GM23338 (cell line): Measurements from ENCODE around the gene ARHGEF37. TPM values are rescaled to one million over a fixed set of nuclear protein-coding genes. Genes with fewer than 3 reads are reported as not detected.

Source experiments
- ATAC-seq: fragments of 200-7000 bp; cut with Tn5 transposase; 3 replicates; pipeline ENCODE4 v1.9.1; 2020
- DNase-seq: peaks from one replicate; pipeline ENCODE4 v3.0.0-alpha.2; 2015; ENCODE audit warnings: low spot score
- H2AFZ ChIP-seq: fragments of 200-600 bp; sonication (generic); 2 replicates; pipeline ENCODE4 v1.8.0; 2016; ENCODE audit warnings: antibody characterized with exemption, mild to moderate bottlenecking, moderate library complexity
- H3F3A ChIP-seq: fragments of 200-600 bp; sonication (generic); replicated peaks from 2 replicates; pipeline ENCODE4 v1.8.0; 2017; ENCODE audit warnings: antibody characterized with exemption, mixed run types, low read depth
- H3K27ac ChIP-seq: fragments of 200-600 bp; sonication (generic); 2 replicates; pipeline ENCODE4 v1.6.1; 2016; ENCODE audit warnings: low read depth
- H3K27me3 ChIP-seq: fragments of 200-600 bp; sonication (generic); 2 replicates; pipeline ENCODE4 v1.8.0; 2016; ENCODE audit warnings: mild to moderate bottlenecking, mixed run types, moderate library complexity; ENCODE audit not compliant: insufficient read depth
- H3K36me3 ChIP-seq: fragments of 200-600 bp; sonication (generic); 2 replicates; pipeline ENCODE4 v1.8.0; 2016; ENCODE audit warnings: mild to moderate bottlenecking; ENCODE audit not compliant: insufficient read depth
- H3K4me1 ChIP-seq: fragments of 200-600 bp; sonication (generic); 2 replicates; pipeline ENCODE4 v1.8.0; 2016; ENCODE audit warnings: mild to moderate bottlenecking, moderate library complexity; ENCODE audit not compliant: insufficient read depth
- H3K4me2 ChIP-seq: fragments of 200-600 bp; sonication (generic); 2 replicates; pipeline ENCODE4 v1.7.1; 2017; ENCODE audit warnings: mixed run types
- H3K4me3 ChIP-seq: fragments of 200-600 bp; sonication (generic); 2 replicates; pipeline ENCODE4 v1.6.1; 2016; ENCODE audit warnings: mixed run types
- H3K79me2 ChIP-seq: fragments of 200-600 bp; sonication (generic); replicated peaks from 2 replicates; pipeline ENCODE4 v1.8.0; 2017; ENCODE audit warnings: mild to moderate bottlenecking; ENCODE audit not compliant: insufficient read depth
- H3K9me2 ChIP-seq: fragments of 200-600 bp; sonication (generic); 2 replicates; pipeline ENCODE4 v1.8.0; 2017; ENCODE audit not compliant: insufficient read depth
- H4K20me1 ChIP-seq: fragments of 200-600 bp; sonication (generic); replicated peaks from 2 replicates; pipeline ENCODE4 v1.8.0; 2017; ENCODE audit warnings: mild to moderate bottlenecking; ENCODE audit not compliant: insufficient read depth
- H3K27ac Mint-ChIP-seq: 2 replicates; pipeline ENCODE4 v1.8.0; 2020; ENCODE audit warnings: inconsistent platforms, mild to moderate bottlenecking, moderate library complexity, mixed read lengths
- H3K27me3 Mint-ChIP-seq: 3 replicates; pipeline ENCODE4 v1.8.0; 2022; ENCODE audit warnings: low read depth, mild to moderate bottlenecking, moderate library complexity, mixed read lengths, inconsistent platforms; ENCODE audit not compliant: insufficient read depth, poor library complexity
- H3K36me3 Mint-ChIP-seq: 3 replicates; pipeline ENCODE4 v1.8.0; 2021; ENCODE audit warnings: low read depth, mild to moderate bottlenecking, inconsistent platforms, moderate library complexity, mixed read lengths
- H3K4me1 Mint-ChIP-seq: 3 replicates; pipeline ENCODE4 v1.8.0; 2020; ENCODE audit warnings: mild to moderate bottlenecking, inconsistent platforms, mixed read lengths
- H3K4me3 Mint-ChIP-seq: 3 replicates; pipeline ENCODE4 v1.8.0; 2021; ENCODE audit warnings: moderate library complexity, mild to moderate bottlenecking, inconsistent platforms, mixed read lengths
- H3K9me3 Mint-ChIP-seq: 3 replicates; pipeline ENCODE4 v1.8.0; 2020; ENCODE audit warnings: moderate library complexity, mild to moderate bottlenecking, inconsistent platforms, mixed read lengths
- CREB1 ChIP-seq: fragments of 250-450 bp; sonication (Bioruptor Pico); IDR thresholded peaks from 2 replicates; pipeline ENCODE4 v1.5.0; 2020; ENCODE audit warnings: low read depth, mild to moderate bottlenecking, moderate library complexity
- EZH2 ChIP-seq: fragments of 200-600 bp; sonication (generic); IDR thresholded peaks from one replicate; pipeline ENCODE4 v1.8.0; 2017; ENCODE audit warnings: antibody characterized with exemption, mild to moderate bottlenecking, low read depth; ENCODE audit not compliant: unreplicated experiment
- EZH2phosphoT487 ChIP-seq: fragments of 200-600 bp; sonication (generic); IDR thresholded peaks from one replicate; pipeline ENCODE4 v1.8.1; 2018; ENCODE audit warnings: antibody characterized with exemption; ENCODE audit not compliant: unreplicated experiment
- JUNB ChIP-seq: IDR thresholded peaks from one replicate; pipeline ENCODE4 v1.6.1; 2016; ENCODE audit warnings: antibody characterized with exemption; ENCODE audit not compliant: unreplicated experiment
- NANOG ChIP-seq: IDR thresholded peaks from 2 replicates; pipeline ENCODE4 v1.6.1; 2016; ENCODE audit warnings: antibody characterized with exemption, borderline replicate concordance
- POLR2AphosphoS5 ChIP-seq: IDR thresholded peaks from 2 replicates; pipeline ENCODE4 v1.6.1; 2016; ENCODE audit warnings: antibody characterized with exemption, low read depth
- REST ChIP-seq: IDR thresholded peaks from one replicate; pipeline ENCODE4 v1.6.1; 2018; ENCODE audit warnings: antibody characterized with exemption; ENCODE audit not compliant: unreplicated experiment
- STAT1 ChIP-seq: IDR thresholded peaks from one replicate; pipeline ENCODE4 v1.6.1; 2016; ENCODE audit warnings: antibody characterized with exemption; ENCODE audit not compliant: unreplicated experiment
- ZNF114 ChIP-seq: fragments of 250-450 bp; sonication (Bioruptor Pico); IDR thresholded peaks from 2 replicates; pipeline ENCODE4 v1.5.0; 2020; ENCODE audit warnings: mild to moderate bottlenecking, moderate library complexity
- ZNF331 ChIP-seq: fragments of 250-450 bp; sonication (Bioruptor Pico); IDR thresholded peaks from 2 replicates; pipeline ENCODE4 v1.5.0; 2020; ENCODE audit warnings: low read depth, mild to moderate bottlenecking, moderate library complexity
- polyA plus RNA-seq: library from polyadenylated mRNA; unstranded; fragments of >200 nt; fragmentation: Nextera tagmentation; extraction: Ambion mirVana; gene quantifications from 2 replicates; pipeline ENCODE4 v1.2.1, GENCODE V29; 2016
- total RNA-seq: library from RNA; depleted of rRNA; stranded (reverse); fragments of >200 nt; shearing (Covaris generic); gene quantifications from 2 replicates; pipeline ENCODE4 v1.2.3, GENCODE V29; 2014
- TF ChIP-seq, protein P1 (sequence below), 2 experiments: fragments of 200-600 bp in 1 of 2; sonication (generic) in 1 of 2; conservative IDR thresholded peaks; 2 replicates each; pipeline versions ENCODE4 v1.5.1 to v1.6.1; 2016 to 2017; ENCODE audit warnings: antibody characterized with exemption in 2 of 2, low read depth in 2 of 2, mild to moderate bottlenecking in 2 of 2, moderate library complexity in 1 of 2
- TF ChIP-seq, protein P2 (sequence below): fragments of 250-450 bp; sonication (Bioruptor Pico); IDR thresholded peaks from 2 replicates; pipeline ENCODE4 v1.5.0; 2020; ENCODE audit warnings: mild to moderate bottlenecking, moderate library complexity
- TF ChIP-seq, protein P3 (sequence below): IDR thresholded peaks from 2 replicates; pipeline ENCODE4 v1.6.1; 2016; ENCODE audit warnings: antibody characterized with exemption

Gene ARHGEF37
- total and polyA plus RNA-seq, 2 experiments from 2014 or later = 0.14 to 0.79 TPM

DNA sequence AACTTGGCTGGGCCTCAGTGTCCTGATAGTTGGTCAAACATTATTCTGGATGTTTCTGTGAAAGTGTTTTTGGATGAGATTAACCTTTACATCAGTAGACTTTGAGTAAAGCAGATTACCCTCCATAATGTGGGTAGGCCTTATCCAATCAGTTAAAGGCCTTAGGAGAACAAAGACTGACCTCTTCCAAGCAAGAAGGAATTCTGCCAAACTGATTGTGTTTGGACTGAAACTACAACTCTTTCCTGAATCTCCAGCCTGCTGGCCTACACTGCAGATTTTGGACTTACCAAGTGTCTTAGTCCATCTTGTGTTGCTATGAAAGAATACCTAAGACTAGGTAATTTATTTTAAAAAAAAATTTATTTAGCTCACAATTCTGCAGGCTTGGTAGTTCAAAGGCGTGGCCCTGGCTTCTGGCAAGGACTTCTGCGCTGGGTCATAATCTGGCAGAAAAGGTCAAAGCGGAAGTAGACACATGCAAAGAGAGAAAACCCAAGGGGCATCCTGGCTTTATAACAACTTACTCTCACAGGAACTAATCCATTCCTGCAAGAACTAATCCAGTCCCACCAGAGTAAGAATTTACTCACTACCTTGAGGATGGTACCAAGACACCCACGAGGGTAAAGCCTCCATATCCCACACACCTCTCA is 8.6 kb upstream of the ARHGEF37 start:
- Histone ChIP-seq H3K36me3 (no peaks in the 10 kb centered on the region), H3K27ac (no peak overlapping the region), H3K79me2 (no peaks in the 10 kb centered on the region), H3K4me3 (no peak overlapping the region), H3F3A (no peaks in the 10 kb centered on the region), H3K4me2 (no peak overlapping the region), H2AFZ (no peak overlapping the region), H4K20me1 (no peaks in the 10 kb centered on the region), H3K4me1 (no peaks in the 10 kb centered on the region), H3K27me3 (no peaks in the 10 kb centered on the region), H3K9me2 (no peaks in the 10 kb centered on the region)
- no peak overlapping the region for H3K27ac Mint-ChIP-seq
- H3K9me3 Mint-ChIP-seq = no peaks in the 10 kb centered on the region
- no peaks in the 10 kb centered on the region for H3K4me1 Mint-ChIP-seq
- DNase-seq = no peak
- TF ChIP-seq POLR2AphosphoS5 = no peak
- no peak for TF ChIP-seq ZNF331
- TF ChIP-seq NANOG = no peak
- TF ChIP-seq ZNF114 (CRISPR knock-in tag) = no peak
- no peak for TF ChIP-seq EZH2phosphoT487
- no peak for TF ChIP-seq EZH2
- no peak for TF ChIP-seq STAT1
- TF ChIP-seq JUNB = no peak
- TF ChIP-seq, protein P1, sequence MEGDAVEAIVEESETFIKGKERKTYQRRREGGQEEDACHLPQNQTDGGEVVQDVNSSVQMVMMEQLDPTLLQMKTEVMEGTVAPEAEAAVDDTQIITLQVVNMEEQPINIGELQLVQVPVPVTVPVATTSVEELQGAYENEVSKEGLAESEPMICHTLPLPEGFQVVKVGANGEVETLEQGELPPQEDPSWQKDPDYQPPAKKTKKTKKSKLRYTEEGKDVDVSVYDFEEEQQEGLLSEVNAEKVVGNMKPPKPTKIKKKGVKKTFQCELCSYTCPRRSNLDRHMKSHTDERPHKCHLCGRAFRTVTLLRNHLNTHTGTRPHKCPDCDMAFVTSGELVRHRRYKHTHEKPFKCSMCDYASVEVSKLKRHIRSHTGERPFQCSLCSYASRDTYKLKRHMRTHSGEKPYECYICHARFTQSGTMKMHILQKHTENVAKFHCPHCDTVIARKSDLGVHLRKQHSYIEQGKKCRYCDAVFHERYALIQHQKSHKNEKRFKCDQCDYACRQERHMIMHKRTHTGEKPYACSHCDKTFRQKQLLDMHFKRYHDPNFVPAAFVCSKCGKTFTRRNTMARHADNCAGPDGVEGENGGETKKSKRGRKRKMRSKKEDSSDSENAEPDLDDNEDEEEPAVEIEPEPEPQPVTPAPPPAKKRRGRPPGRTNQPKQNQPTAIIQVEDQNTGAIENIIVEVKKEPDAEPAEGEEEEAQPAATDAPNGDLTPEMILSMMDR (conservative IDR thresholded peaks at IDR 0.05; ENCODE audit: low read depth in 2 of 2) = no peak
- no peak for TF ChIP-seq CREB1
- TF ChIP-seq, protein P2, sequence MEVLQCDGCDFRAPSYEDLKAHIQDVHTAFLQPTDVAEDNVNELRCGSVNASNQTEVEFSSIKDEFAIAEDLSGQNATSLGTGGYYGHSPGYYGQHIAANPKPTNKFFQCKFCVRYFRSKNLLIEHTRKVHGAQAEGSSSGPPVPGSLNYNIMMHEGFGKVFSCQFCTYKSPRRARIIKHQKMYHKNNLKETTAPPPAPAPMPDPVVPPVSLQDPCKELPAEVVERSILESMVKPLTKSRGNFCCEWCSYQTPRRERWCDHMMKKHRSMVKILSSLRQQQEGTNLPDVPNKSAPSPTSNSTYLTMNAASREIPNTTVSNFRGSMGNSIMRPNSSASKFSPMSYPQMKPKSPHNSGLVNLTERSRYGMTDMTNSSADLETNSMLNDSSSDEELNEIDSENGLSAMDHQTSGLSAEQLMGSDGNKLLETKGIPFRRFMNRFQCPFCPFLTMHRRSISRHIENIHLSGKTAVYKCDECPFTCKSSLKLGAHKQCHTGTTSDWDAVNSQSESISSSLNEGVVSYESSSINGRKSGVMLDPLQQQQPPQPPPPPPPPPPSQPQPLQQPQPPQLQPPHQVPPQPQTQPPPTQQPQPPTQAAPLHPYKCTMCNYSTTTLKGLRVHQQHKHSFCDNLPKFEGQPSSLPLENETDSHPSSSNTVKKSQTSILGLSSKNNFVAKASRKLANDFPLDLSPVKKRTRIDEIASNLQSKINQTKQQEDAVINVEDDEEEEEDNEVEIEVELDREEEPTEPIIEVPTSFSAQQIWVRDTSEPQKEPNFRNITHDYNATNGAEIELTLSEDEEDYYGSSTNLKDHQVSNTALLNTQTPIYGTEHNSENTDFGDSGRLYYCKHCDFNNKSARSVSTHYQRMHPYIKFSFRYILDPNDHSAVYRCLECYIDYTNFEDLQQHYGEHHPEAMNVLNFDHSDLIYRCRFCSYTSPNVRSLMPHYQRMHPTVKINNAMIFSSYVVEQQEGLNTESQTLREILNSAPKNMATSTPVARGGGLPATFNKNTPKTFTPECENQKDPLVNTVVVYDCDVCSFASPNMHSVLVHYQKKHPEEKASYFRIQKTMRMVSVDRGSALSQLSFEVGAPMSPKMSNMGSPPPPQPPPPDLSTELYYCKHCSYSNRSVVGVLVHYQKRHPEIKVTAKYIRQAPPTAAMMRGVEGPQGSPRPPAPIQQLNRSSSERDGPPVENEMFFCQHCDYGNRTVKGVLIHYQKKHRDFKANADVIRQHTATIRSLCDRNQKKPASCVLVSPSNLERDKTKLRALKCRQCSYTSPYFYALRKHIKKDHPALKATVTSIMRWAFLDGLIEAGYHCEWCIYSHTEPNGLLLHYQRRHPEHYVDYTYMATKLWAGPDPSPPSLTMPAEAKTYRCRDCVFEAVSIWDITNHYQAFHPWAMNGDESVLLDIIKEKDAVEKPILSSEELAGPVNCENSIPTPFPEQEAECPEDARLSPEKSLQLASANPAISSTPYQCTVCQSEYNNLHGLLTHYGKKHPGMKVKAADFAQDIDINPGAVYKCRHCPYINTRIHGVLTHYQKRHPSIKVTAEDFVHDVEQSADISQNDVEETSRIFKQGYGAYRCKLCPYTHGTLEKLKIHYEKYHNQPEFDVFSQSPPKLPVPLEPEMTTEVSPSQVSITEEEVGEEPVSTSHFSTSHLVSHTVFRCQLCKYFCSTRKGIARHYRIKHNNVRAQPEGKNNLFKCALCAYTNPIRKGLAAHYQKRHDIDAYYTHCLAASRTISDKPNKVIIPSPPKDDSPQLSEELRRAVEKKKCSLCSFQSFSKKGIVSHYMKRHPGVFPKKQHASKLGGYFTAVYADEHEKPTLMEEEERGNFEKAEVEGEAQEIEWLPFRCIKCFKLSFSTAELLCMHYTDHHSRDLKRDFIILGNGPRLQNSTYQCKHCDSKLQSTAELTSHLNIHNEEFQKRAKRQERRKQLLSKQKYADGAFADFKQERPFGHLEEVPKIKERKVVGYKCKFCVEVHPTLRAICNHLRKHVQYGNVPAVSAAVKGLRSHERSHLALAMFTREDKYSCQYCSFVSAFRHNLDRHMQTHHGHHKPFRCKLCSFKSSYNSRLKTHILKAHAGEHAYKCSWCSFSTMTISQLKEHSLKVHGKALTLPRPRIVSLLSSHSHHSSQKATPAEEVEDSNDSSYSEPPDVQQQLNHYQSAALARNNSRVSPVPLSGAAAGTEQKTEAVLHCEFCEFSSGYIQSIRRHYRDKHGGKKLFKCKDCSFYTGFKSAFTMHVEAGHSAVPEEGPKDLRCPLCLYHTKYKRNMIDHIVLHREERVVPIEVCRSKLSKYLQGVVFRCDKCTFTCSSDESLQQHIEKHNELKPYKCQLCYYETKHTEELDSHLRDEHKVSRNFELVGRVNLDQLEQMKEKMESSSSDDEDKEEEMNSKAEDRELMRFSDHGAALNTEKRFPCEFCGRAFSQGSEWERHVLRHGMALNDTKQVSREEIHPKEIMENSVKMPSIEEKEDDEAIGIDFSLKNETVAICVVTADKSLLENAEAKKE (CRISPR knock-in tag) = no peak
- TF ChIP-seq, protein P3, sequence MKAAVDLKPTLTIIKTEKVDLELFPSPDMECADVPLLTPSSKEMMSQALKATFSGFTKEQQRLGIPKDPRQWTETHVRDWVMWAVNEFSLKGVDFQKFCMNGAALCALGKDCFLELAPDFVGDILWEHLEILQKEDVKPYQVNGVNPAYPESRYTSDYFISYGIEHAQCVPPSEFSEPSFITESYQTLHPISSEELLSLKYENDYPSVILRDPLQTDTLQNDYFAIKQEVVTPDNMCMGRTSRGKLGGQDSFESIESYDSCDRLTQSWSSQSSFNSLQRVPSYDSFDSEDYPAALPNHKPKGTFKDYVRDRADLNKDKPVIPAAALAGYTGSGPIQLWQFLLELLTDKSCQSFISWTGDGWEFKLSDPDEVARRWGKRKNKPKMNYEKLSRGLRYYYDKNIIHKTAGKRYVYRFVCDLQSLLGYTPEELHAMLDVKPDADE = no peak
- no peak for TF ChIP-seq REST
- no peaks in the 10 kb centered on the region for H3K27me3 Mint-ChIP-seq
- H3K4me3 Mint-ChIP-seq = no peak overlapping the region
- no peak for ATAC-seq
- no peaks in the 10 kb centered on the region for H3K36me3 Mint-ChIP-seq
